HG03280 (cell line): Measurements from ENCODE around the gene POP7.
"Not testable (repeated sequence)": the region's sequence is repeated elsewhere in the genome, so short reads cannot be mapped to it uniquely, and the experiment has no call there.

Experiments
- ATAC-seq: cut with Tn5 transposase; IDR thresholded peaks from one replicate; pipeline ENCODE4 v1.9.1; 2021; ENCODE audit warnings: mild to moderate bottlenecking, moderate library complexity; ENCODE audit not compliant: unreplicated experiment

The POP7 gene

DNA sequence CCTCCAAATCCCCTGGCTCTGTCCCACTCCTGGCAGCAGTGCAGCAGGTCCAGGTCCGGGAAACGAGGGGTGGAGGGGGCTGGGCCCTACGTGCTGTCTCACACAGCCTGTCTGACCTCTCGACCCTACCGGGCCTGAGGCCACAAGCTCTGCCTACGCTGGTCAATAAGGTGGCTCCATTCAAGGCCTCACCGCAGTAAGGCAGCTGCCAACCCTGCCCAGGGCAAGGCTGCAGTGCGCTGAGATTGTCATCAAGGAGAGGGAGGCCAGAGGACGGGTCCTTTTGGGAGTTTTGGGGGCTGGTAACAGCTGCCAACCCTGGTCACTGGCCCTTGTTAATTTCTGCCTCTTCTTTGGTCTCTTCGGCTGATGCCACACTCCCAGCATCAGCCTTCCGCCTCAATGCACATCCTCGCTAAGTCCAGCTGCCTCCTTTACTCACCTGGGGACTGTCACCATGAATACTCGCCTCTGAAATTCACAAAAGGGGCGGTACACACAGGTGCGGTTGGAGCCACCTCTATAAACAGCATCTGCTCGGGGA lies 17.9 kb downstream of the POP7 start:
- no peak for ATAC-seq

DNA sequence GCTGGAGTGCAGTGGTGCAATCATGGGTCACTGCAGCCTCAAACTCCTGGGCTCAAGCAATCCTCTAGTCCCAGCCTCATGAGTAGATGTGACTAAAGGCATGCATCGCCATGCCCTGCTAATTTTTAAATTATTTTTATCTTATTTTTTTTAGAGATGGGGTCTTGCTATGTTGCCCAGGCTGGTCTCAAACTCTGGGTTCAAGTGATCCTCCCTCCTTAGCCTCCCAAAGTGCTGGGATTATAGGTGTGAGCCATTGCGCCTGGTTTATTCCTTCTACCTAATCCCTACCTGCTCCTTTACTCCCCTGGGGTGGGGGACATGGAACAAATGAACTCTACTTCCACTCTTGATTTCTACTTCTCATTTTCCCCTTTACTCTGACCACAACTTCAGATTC lies 18.4 kb downstream of the POP7 start:
- ATAC-seq: not testable (repeated sequence)

DNA sequence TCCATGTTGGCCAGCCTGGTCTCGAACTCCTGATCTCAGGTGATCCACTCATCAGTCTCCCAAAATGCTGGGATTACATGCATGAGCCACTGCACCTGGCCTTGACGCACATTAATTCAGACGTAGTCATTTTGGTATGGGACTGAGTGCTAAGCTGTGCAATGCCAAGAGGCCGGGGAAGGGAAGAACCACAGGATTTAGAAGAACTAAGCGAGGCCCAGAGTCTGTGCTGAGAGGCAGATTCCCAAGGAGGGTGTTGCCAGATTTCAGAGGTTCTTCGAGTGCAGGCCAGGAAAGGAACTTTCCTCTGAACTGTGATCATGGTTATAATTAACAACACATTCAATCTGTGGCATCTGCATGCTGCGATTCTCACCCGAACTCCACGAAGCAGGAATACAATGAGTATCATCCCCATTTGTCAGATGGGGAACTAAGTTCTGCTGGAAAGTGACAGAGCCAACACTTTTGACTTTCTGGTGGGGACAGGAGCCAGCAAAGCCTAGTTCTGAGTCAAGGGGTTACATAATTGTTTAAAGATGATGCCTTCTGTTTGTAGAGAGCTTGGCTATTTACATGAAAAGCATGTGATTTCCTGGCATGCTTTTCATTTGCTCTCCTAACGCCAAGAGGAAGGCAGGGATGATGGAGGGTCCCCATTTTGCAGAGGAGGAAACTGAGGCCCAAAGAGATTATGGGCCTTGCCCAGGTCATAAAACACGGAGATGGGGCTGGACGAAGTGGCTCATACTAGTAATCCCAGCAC lies 21.3 kb downstream of the POP7 start:
- no peak for ATAC-seq

DNA sequence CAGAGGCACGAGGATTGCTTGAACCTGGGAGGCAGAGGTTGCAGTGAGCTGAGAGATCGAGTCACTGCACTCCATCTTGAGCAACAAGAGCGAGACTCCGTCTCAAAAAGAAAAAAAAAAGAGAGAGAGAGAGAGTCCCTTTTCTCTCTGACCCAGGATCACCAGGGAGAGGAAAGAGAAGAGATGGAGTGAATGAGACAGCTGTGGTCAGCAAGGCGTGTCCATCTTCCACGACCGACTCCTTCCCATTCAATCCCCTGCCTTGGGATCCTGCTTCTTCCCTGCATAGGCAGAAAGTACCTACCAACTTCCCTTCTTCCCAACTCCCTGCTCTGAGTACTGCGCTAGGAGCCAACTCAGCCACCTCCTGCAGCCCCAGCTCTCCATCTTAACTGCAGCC lies 22.3 kb downstream of the POP7 start:
- ATAC-seq: no peak

DNA sequence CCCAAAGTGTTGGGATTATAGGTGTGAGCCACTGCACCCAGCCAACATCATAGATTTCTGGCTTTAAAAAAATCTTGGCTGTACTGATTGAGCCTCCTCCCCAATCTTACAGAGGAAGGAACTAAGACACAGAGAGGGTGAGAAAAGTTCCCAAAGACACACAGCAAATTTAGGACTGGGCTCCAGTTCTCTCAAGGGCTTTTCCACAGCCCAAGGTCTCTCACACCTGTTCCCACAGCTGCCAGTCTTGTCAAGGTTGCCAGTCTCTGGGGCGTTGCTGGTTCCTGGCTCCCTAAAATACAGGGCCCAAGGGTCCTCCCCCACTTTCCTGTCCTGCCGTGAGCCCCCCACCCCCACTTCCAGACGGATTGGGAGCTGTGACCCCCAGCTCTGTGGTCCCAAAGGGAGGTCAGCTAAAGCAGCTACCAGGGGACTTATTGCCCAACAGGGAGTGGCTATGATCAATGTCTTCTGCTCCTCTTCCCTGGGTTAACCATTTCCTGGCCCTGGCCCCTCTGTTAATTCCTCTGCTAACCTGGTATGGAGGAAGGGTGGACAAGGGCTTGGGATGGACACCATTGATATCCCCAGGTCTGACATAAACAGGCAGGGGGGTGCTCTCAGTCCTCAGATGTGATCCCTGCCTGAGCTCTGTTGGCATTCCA lies 24.3 kb downstream of the POP7 start:
- no peak for ATAC-seq

DNA sequence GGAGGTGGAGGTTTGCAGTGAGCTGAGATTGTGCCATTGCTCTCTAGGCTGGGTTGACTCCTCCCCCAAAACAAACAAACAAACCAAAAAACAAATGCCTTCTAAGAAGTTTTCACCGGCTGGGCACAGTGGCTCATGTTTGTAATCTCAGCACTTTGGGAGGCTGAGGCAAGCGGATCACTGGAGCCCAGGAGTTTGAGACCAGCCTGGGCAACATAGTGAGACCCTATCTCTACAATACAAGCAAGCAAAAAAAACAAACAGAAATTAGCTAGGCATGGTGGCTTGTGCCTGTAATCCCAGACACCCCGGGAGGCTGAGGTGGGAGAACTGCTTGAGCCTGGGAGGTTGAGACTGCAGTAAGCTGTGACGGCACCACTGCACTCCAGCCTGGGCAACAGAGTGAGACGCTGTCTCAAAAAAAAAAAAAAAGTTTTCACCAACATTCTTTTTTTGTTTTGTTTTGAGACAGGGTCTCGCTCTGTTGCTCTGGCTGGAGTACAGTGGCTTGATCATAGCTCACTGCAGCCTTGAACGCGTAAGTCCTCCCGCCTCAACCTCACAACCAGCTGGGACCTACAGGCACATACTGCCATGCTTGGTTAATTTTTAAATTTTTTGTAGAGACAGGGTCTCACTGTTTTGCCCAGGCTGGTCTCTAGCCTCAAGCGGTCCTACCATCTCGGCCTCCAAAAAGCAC lies 26.2 kb downstream of the POP7 start:
- no peak for ATAC-seq

DNA sequence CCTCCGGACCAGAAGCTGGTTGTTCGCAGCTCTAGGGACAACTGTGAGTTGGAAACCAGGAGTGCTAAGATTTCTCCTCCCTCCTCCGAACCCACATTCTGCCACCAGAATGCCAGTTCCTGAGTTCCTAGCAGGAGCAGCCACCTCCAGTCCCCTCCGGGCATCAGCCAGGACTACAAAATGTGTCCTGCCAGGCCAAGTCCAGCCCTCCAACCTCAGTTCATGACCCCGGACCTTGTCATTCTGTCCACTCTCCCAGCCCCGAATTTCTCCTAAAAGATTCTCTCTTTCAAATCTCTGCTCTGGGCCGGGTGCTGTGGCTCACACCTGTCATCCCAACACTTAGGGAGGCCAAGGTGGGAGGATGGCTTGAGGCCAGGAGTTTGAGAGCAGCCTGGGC lies 29.8 kb downstream of the POP7 start:
- no peak for ATAC-seq

DNA sequence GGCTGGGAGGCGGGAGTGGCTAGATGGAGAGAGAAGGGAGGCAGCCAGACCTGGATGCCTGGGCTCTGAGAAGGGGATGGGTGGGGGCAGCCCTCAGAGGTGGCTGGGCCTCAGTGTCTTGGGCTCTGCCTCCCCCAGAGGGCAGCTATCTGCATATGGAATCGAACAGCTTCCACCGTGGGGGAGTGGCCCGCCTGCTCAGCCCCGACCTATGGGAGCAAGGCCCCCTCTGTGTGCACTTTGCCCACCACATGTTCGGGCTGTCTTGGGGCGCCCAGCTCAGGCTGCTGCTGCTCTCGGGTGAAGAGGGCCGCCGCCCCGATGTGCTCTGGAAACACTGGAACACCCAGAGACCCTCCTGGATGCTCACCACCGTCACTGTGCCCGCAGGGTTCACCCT lies 30.8 kb downstream of the POP7 start:
- ATAC-seq: no peak

DNA sequence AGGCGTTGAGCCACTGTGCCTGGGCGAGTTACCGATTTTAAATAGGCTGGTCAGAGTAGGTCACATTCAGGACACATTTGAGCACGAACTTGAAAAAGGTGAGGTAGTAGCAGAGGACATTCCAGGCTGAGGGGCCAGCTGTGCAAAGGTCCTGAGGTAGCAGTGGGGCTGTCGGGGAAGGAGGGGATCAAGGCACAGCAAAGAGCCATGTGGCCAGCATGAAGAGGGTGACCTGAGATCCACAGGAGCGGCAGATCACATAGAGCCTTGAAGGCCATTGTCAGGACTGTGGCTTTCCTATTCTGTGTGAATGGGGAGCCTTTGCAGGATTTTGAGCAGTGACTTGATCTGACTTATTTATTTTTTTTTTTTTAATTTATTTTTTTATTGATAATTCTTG lies 34.0 kb downstream of the POP7 start:
- ATAC-seq: no peak

DNA sequence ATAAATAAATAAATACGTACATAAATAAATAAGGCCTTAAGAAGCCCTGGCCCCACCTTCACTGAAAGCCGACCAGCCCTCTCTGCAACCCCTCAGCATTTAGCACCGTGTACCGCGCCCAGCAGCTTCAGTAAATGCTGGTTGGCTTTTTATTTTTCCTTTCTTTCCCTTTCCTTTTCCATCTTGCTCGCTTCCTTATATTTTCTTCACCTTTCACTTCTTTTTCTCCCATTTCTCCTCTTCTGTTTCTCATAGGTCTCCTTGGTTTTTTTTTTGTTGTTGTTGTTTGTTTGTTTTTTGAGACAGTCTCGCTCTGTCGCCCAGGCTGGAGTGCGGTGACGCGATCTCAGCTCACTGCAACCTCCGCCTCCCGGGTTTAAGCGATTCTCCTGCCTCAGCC lies 38.7 kb downstream of the POP7 start:
- ATAC-seq: no peak

DNA sequence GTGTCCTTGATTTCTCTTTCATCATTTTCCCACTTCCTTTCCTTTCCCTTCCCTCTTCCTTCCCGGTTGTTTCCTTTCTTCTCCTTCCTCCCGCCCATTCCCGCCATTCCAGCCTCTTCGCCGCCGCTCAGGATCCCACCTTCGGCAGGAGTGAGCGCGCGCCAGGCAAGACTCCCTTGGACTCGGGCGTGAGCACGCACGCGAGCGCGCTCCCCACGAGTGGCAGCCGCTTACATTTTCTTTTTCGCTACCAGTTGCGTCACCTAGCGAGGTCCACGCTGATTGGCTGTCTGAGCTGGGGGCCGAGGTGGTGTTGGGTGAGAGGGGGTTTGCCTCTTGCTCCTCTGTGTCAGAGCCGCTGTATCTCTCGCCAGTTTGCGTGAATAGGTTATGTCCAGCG lies 39.3 kb downstream of the POP7 start:
- ATAC-seq: peak; percentile 62

DNA sequence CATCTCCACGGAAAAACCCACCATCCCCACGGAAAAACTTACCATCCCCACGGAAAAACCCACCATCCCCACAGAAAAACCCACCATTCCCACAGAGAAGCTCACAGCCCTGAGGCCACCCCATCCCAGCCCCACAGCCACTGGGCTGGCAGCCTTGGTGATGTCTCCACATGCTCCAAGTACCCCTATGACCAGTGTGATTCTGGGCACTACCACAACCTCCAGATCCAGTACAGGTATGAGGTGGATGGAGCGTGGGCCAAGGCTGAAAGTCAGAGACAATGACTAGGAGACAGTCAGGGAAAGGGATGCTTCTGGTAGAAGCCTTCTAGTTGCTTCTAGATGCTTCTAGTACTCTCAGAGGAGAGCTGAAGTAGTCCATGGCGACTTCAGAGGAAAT lies 47.1 kb downstream of the POP7 start:
- ATAC-seq: no peak

DNA sequence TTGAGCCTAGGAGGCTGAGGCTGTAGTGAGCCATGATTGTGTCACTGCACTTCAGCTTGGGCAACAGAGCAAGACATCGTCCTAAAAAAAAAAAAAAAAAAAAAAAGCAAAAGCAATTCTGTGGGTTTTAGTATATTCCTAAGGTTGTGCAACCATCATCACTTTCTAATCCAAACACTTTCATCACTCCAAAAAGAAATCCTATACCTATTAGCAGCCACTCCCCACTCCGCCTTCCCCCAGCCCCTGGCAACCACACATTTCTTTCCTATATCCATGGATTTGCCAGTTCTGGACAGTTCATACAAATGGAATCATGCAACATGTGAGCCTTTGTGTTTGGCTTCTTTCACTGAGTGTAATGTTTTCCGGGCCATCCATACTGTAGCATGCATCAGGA lies 47.8 kb downstream of the POP7 start:
- no peak for ATAC-seq
